HPDE6-E6E7 (cell line): Measurements from ENCODE around the gene SKAP1.
"Not testable (repeated sequence)": the region's sequence is repeated elsewhere in the genome, so short reads cannot be mapped to it uniquely, and the experiment has no call there.

Experiments
- DNase-seq: peaks from one replicate; pipeline ENCODE4 v3.0.0; 2011; ENCODE audit warnings: missing footprints; ENCODE audit errors: extremely low spot score

The SKAP1 gene

DNA sequence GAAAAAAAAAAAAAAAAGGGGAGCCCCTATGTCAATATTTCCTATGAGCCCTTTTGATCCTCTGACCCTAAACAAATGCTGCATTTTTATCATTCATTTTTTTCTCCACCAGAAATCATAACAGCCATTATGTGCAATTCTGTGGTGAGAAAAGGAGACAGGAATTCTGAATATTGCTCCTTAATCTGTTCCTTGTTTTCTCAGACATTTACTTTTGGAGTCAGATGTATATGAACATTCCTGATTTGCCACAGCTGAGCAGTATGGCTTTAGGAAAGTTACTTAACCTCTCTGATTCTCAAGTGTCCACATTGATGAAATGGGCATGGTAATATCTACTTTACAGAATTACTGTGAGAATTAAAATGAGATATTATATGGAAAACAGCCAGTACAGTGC lies 144.4 kb downstream of the SKAP1 start:
- no peak for DNase-seq

GRCh38 chr17:48283907-48284306 lies 146.1 kb downstream of the SKAP1 start:
- no peak for DNase-seq

DNA sequence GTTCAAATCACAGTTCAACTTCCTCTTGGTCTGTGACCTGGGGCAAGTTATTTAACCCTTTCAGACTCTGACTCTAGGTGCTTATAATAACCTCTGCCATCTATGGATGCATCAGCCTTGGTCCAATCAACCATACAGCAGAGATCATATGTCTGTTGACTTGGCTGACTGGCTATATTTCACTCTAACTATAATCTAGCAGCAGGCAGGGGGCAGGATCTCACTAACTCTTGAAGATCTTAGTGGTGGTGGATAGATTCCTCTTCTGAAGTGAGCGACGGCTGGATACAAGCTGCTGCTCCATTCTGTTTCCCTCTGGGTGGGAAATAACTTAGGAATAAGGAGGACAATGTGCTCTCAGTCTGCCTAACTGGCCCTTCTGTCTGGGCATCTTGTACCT lies 146.6 kb downstream of the SKAP1 start:
- DNase-seq, result no peak

GRCh38 chr17:48282303-48282702 lies 147.7 kb downstream of the SKAP1 start:
- no peak for DNase-seq

GRCh38 chr17:48278760-48279491 lies 151.1 kb downstream of the SKAP1 start:
- DNase-seq, result no peak

DNA sequence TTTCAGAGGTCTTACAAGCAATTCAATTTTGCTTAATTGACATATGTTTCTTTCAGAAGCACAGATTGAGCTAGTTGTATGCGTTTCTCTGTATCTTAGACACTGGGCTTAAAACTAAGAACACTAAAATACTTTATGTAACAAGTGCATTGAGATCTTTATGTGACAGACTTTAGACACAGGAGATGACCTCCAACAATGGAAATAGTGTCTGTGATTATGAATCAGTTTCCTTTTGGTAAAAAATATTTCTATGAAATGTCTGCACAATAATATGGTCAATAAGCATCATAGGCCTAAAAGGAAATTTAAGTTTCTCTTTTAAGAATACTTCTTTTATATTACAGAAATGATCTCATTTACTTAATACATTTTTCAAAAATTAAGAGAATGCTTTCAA lies 153.2 kb downstream of the SKAP1 start:
- DNase-seq, result no peak

- DNase-seq, result no peak
Measured at GRCh38 chr17:48270899-48271298, 159.1 kb downstream of the SKAP1 start.

GRCh38 chr17:48269209-48269608 lies 160.8 kb downstream of the SKAP1 start:
- no peak for DNase-seq

GRCh38 chr17:48263731-48264035 lies 166.3 kb downstream of the SKAP1 start:
- DNase-seq, result no peak

- no peak for DNase-seq
Measured at GRCh38 chr17:48262982-48263730, 166.9 kb downstream of the SKAP1 start.

DNA sequence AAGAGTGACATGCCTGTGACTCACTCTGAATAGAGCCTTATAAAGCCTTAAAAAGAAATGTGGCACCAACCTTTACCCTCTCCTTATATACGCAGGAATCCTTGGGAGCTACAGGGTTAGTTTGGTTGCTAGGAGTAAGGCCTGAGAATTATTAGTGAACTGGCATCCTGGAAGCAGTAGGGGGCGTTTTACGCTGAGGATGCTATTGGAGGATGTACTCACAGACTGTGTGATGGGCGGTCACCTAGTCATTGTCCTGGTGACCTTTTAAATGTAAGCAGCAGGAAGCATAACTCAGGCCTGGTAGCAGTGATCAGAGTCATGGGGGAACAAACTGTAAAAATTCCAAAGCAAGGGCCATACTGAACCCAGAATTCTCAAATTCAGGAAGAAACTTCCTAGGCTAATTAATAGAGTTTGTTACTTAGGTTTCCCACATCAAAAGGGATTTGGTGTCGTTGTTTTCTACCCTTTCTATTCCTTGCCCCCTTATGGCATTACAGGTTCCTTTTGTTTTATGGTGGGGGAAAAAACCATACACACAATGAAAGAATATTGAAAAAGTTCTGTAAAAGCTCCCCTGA lies 168.6 kb downstream of the SKAP1 start:
- DNase-seq, result no peak

DNA sequence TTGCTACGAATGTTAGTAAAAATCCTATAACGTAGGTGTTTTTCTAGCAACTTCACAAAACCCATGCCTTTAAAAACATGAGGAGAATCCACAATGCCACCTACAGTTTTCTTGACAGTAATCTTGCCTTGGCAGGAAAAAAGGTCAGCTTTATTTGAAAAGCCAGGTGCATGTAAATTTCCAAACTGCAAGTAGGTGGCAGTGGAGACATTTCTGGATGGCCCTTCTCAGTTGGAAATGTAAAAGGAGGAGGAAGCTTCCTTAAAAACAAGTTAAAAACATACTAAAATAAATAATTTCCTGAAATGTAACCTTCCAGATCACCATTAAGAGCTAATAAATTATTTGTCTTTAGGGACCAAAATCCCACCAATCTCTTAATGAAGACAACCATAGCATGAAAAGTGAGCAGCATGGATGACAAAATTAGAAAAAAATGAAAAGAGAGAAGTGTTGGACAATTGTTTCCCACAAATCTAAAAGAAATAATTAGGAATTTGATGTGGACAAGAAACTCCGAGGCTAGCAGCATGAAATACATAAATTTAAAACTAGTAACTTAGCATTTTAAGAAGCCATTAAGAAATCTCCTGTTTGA lies 170.2 kb downstream of the SKAP1 start:
- DNase-seq, result no peak

DNA sequence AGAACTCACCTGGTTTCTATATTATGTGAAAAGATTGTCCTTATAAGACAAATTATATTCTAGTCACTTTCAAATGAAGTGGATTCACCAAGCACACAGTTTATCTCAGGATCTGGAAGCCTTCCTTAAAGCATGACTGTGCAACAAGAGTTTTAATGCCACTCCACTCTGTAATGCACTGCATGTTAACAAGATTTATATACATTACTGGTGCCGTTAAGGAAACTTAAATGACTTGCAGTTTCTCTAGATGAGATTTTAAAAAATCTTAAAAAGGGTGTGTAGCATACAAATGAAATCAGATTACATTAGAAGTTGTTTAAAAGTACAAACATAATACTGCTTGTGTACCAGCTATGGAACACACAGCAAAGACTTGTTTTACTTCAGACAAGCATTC lies 171.7 kb downstream of the SKAP1 start:
- DNase-seq, result no peak

GRCh38 chr17:48255759-48256158 lies 174.3 kb downstream of the SKAP1 start:
- no peak for DNase-seq

DNA sequence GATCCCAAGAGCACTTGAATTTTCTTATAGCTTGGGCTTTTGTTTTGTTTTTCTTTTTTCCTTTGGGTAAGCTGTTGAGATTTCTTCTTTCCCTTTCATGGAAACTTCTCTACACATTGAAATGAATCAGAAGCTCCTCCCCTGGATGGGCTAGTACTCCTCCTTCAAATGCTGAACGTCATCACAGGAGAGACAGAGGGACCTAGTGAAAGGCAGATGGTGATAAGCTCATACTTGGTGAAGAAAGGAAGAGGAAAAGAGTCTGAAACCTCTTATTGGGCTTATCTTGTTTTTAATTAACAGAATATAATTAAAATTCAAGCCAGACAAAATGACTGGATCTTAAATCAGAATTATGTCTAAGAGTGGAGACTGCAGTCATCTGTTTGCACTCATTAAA lies 175.1 kb downstream of the SKAP1 start:
- no peak for DNase-seq

DNA sequence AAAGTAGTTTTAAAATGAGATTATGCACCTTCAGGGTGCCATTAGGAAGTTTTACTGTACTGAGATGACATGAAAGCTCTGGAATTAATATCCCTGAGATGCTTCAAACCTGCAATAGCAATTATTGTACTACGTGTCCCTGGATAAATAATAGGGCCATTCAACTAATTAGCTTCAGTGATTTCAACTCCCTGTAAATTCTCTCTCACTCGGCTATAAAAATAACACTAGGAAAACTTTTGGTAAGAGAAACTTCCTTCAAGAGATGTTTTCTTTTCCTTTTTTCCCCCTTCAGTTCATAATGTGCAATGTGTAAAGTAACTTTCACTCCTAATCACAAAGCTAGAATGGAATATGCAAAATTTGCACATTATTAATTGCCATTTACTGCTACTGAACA lies 176.0 kb downstream of the SKAP1 start:
- no peak for DNase-seq

DNA sequence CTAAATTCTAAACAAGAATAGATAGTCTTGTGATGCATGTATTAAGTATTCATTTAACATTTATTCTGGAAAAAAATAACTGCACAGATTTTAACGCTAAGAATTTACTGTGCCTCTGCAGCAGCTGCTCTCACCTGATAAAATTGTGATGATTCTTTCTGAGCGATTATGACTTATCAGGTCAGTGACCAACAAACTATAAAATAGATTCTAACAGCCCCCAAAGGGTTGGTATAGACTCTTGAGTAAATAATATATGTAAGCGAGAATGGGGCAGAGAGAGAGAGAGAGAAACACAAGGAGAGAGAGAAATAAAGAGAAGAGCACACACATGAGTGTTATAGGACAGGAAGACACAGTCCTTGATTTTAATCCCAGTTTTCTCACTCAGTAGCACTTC lies 178.1 kb downstream of the SKAP1 start:
- no peak for DNase-seq

GRCh38 chr17:48250949-48251348 lies 179.1 kb downstream of the SKAP1 start:
- no peak for DNase-seq

DNA sequence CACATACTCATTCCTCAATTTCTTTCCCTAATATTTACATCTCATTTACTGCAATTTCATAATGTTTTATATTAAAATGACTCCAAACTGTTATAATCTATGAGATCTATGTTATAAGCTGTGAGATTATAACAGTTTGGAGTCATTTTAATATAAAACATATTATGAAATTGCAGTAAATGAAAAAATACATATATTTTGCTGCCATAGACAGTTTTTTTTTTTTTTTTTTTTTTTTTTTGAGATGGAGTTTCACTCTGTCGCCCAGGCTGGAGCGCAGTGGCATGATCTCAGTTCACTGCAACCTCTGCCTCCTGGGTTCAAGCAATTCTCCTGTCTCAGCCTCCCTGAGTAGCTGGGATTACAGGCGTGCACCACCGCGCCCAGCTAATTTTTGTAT lies 180.0 kb downstream of the SKAP1 start:
- not testable (repeated sequence) for DNase-seq

- no peak for DNase-seq
Measured at GRCh38 chr17:48247603-48248002, 182.4 kb downstream of the SKAP1 start.

DNA sequence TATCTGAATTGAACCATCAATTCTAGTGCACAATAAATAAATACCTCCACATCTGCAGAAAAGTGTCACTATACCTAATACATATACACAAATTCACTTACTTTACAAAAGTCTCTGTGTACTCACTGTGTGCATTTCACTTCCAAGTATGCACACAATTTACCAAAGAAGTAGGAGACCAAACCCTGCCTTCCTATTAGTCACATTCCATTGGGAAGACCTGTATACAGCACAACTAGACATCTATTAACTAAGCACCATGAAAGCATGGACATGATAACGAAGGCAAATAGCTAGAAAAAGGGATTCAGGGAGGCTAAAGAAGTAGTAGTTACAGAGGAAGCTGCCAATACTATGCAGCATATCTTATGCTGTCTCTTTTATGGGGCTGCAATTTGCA lies 183.0 kb downstream of the SKAP1 start:
- DNase-seq, result no peak

DNA sequence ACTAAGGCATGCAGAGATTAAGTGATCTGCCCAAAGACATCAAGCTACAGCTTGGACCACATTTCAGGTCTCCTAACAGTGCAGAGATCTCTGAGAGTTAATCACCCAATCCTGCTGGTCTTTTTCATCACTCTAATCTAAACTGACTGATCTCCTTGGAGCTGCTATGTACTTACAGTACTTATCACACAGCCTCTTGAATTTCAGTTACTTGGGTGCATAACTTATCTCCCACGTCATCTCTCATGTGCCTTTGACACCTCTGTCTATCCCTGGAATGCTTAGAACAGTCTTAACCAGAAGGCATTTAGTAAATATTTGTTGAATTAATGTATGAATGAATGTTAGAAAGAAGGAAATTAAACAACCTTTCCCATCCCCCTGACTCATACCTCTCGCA lies 183.4 kb downstream of the SKAP1 start:
- DNase-seq, result no peak
